A549 (cell line): Measurements from ENCODE around the gene NKAIN4. TPM values are rescaled to one million over a fixed set of nuclear protein-coding genes. Genes with fewer than 3 reads are reported as not detected.
A peak's percentile ranks its signal among the peaks of the same experiment; 100 is the strongest.

ENCODE experiments used
- ATAC-seq, 2 experiments: fragments of 200-7000 bp in 1 of 2; fragments of >200 bp in 1 of 2; cut with Nextera tagmentation in 1 of 2; cut with Tn5 transposase in 1 of 2; 3 replicates each; pipeline versions ENCODE4 v1.8.0 to v1.9.1; 2018 to 2020; ENCODE audit warnings: mild to moderate bottlenecking in 1 of 2, moderate library complexity in 1 of 2
- CTCF ChIA-PET: fragments of 300-600 bp; sonication (Branson Sonifier 250); formaldehyde crosslinking; extraction: SDS; loops from one replicate; lab custom pipeline; 2021; ENCODE audit warnings: antibody characterized with exemption, inconsistent platforms; lab: Yijun Ruan, JAX
- POLR2A ChIA-PET: fragments of 350-600 bp; formaldehyde crosslinking; extraction: SDS; loops from one replicate; lab custom pipeline; 2021; ENCODE audit warnings: antibody characterized with exemption, inconsistent platforms; lab: Yijun Ruan, JAX
- DNase-seq, 2 experiments: peaks; one replicate each; pipeline versions ENCODE4 v3.0.0 to v3.0.0-alpha.2; 2011 to 2016; ENCODE audit warnings: low read depth in 1 of 2, low spot score in 1 of 2
- FAIRE-seq: peaks from 2 replicates; lab custom pipeline; 2011; peaks lifted over from hg19 to GRCh38; lab: Jason Lieb, UNC
- H3K27ac ChIP-seq, 2 experiments: fragments of >200 bp; sonication (Bioruptor Twin); formaldehyde crosslinking; 3 replicates each; pipeline ENCODE4 v1.5.1; 2016 to 2017
- H3K4me1 ChIP-seq: fragments of >200 bp; sonication (Bioruptor Twin); formaldehyde crosslinking; 3 replicates; pipeline ENCODE4 v1.6.1; 2016
- H3K4me2 ChIP-seq: fragments of >200 bp; sonication (Bioruptor Twin); formaldehyde crosslinking; 3 replicates; pipeline ENCODE4 v1.6.1; 2016
- H3K4me3 ChIP-seq: fragments of >200 bp; sonication (Bioruptor Twin); formaldehyde crosslinking; 3 replicates; pipeline ENCODE4 v1.5.1; 2016
- H3K9me3 ChIP-seq: fragments of >200 bp; sonication (Bioruptor Twin); formaldehyde crosslinking; 3 replicates; pipeline ENCODE4 v1.6.1; 2016
- ATOH8 ChIP-seq: fragments of 250-450 bp; sonication (Bioruptor Pico); IDR thresholded peaks from 2 replicates; pipeline ENCODE4 v1.5.0; 2020; ENCODE audit warnings: low read depth, mild to moderate bottlenecking, moderate library complexity
- BHLHE40 ChIP-seq: IDR thresholded peaks from 2 replicates; pipeline ENCODE4 v1.6.1; 2012; ENCODE audit warnings: low read depth, low read length, inconsistent platforms
- CBX2 ChIP-seq: fragments of 200-600 bp; sonication (generic); IDR thresholded peaks from 2 replicates; pipeline ENCODE4 v1.6.1; 2016; ENCODE audit warnings: low read depth, mild to moderate bottlenecking, borderline replicate concordance
- CBX8 ChIP-seq: fragments of 200-600 bp; sonication (generic); IDR thresholded peaks from 2 replicates; pipeline ENCODE4 v1.6.1; 2016
- E2F6 ChIP-seq: IDR thresholded peaks from 2 replicates; pipeline ENCODE4 v1.6.1; 2012; ENCODE audit warnings: low read depth, borderline replicate concordance
- EHF ChIP-seq: fragments of 250-450 bp; sonication (Bioruptor Pico); IDR thresholded peaks from 2 replicates; pipeline ENCODE4 v1.5.0; 2020; ENCODE audit warnings: mild to moderate bottlenecking
- EHMT2 ChIP-seq: fragments of 200-600 bp; sonication (generic); IDR thresholded peaks from 2 replicates; pipeline ENCODE4 v1.6.1; 2016; ENCODE audit warnings: antibody characterized with exemption, low read depth, mild to moderate bottlenecking, moderate library complexity
- EP300 ChIP-seq, 2 experiments: fragments of >200 bp; sonication (Bioruptor Twin); formaldehyde crosslinking; IDR thresholded peaks; 2 replicates in 1 of 2; 3 replicates in 1 of 2; pipeline ENCODE4 v1.6.1; 2016 to 2017
- FOXS1 ChIP-seq: fragments of 250-450 bp; sonication (Bioruptor Pico); IDR thresholded peaks from 2 replicates; pipeline ENCODE4 v1.5.0; 2020; ENCODE audit warnings: mild to moderate bottlenecking, moderate library complexity
- HOXB13 ChIP-seq: fragments of 250-450 bp; sonication (Bioruptor Pico); IDR thresholded peaks from 2 replicates; pipeline ENCODE4 v1.5.0; 2020; ENCODE audit warnings: low read depth, mild to moderate bottlenecking, moderate library complexity
- PHF8 ChIP-seq: fragments of 200-600 bp; sonication (generic); IDR thresholded peaks from 2 replicates; pipeline ENCODE4 v1.6.1; 2016; ENCODE audit warnings: low read depth, mild to moderate bottlenecking, antibody characterized with exemption, moderate library complexity, borderline replicate concordance
- POLR2A ChIP-seq: IDR thresholded peaks from 2 replicates; pipeline ENCODE4 v1.6.1; 2012; ENCODE audit warnings: mild to moderate bottlenecking, low read length
- SREBF2 ChIP-seq: fragments of 450-650 bp; IDR thresholded peaks from 2 replicates; pipeline ENCODE4 v1.6.1; 2014; ENCODE audit warnings: mild to moderate bottlenecking, moderate library complexity
- TFCP2L1 ChIP-seq: fragments of 250-450 bp; sonication (Bioruptor Pico); IDR thresholded peaks from 2 replicates; pipeline ENCODE4 v1.5.0; 2021; ENCODE audit warnings: mild to moderate bottlenecking
- ZNF302 ChIP-seq: fragments of 250-450 bp; sonication (Bioruptor Pico); IDR thresholded peaks from 2 replicates; pipeline ENCODE4 v1.9.0; 2021; ENCODE audit warnings: inconsistent platforms, mild to moderate bottlenecking, moderate library complexity
- WGBS: methylation state at CpG from one replicate; pipeline ENCODE4 v1.1.6; 2017; ENCODE audit errors: missing lambda C conversion rate; 5-methylcytosine and 5-hydroxymethylcytosine counted together
- polyA plus RNA-seq, 4 experiments: library from polyadenylated mRNA; depleted of rRNA in 3 of 4; stranded (reverse); fragments of >200 nt; fragmentation: RNase III in 1 of 4; extraction: RNeasy Plus Mini Kit Qiagen cat#74134 plus additional on column Dnase treatment in 1 of 4; gene quantifications; 2 replicates in 3 of 4; 3 replicates in 1 of 4; pipeline ENCODE4 v1.2.3, GENCODE V29; 2011 to 2017
- TF ChIP-seq, protein P1 (sequence below): fragments of 250-450 bp; sonication (Bioruptor Pico); IDR thresholded peaks from 2 replicates; pipeline ENCODE4 v1.5.0; 2021; ENCODE audit warnings: mild to moderate bottlenecking, moderate library complexity, borderline replicate concordance
- TF ChIP-seq, protein P2 (sequence below): fragments of >200 bp; sonication (Bioruptor Twin); formaldehyde crosslinking; IDR thresholded peaks from 2 replicates; pipeline ENCODE4 v1.6.1; 2016

Gene NKAIN4
- polyA plus RNA-seq, 2 of the 4 experiments (the other 2 are of a cell fraction): 5.8 to 9.7 TPM

DNA sequence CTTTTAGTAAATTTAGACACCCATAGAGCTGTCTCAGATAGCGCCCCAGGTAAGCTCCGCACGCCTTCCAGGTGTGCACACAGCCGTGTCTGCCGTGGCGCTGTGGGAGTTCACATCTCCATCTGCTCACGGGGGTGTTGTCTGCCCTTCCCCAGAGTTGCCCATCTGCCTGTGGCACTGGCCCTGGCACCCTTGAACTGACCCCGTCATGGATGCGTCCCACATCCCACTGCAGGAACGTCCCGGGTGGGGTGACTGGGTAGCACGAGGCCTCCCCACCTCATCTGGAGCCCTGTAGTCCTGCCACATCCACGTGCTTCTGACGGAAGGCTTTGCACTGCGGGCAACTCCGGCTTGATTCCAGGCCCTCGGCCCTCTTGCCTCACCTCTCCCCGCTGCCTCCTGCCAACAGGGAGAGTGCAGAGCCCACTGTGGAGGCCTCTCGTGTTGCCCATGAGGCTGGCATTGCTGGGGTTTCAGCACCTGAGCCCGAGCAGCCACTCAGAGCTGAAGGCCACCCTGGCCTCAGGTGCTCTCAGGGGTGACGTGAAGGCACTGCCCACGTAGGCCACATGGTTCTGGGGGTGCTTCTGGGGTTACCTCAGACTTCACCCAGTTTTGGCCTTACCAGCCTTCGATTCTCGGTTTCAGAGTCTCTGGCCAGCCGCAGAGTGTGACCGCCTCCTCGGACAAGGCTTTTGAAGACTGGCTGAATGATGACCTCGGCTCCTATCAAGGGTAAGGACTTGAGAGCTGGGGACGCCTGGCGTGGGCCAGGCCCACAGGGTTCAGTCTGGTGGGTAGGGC is 23.4 kb upstream of the NKAIN4 start (continued):
- TF ChIP-seq, protein P1, sequence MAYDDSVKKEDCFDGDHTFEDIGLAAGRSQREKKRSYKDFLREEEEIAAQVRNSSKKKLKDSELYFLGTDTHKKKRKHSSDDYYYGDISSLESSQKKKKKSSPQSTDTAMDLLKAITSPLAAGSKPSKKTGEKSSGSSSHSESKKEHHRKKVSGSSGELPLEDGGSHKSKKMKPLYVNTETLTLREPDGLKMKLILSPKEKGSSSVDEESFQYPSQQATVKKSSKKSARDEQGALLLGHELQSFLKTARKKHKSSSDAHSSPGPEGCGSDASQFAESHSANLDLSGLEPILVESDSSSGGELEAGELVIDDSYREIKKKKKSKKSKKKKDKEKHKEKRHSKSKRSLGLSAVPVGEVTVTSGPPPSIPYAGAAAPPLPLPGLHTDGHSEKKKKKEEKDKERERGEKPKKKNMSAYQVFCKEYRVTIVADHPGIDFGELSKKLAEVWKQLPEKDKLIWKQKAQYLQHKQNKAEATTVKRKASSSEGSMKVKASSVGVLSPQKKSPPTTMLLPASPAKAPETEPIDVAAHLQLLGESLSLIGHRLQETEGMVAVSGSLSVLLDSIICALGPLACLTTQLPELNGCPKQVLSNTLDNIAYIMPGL (CRISPR knock-in tag): no peak
- TF ChIP-seq TFCP2L1 (CRISPR knock-in tag) (no peak), EHMT2 (no peak), CBX2 (no peak), EP300 (IDR thresholded peaks at IDR 0.05) (no peak)

DNA sequence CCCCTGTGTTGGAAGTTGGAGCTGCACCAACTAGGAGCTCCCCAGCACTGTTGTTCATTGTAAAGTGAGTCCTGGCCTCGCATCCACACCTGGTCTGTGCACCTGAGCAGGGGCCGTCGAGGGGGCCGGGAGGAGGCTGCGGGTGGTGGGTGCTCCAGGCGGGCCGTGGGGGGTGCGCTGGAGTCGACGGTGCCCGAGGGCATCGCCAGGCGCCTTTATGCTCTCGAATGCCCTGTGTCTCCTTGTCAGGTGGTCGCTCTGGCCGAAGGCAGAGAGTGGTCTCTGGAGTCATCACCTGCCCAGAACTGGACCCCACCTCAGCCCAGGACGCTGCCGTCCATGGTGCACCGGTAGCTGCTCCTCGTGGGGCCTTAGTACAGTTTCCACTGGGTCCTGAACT is 22.7 kb upstream of the NKAIN4 start:
- ATAC-seq (no peak), DNase-seq (no peak), FAIRE-seq (no peak)
- H3K4me1 ChIP-seq: peaks cover 17% of the 10 kb centered on the region; the same call in 2 of the 3 replicates
- 96% methylated on average over 19 of the region's 20 CpGs for WGBS
- no peak overlapping the region for H3K4me3 ChIP-seq
- H3K27ac ChIP-seq: no peak overlapping the region
- CTCF ChIA-PET: interaction anchor here (0.7 to 30.4 kb wide), 7 partner anchors 8 to 51 kb away, joined by 3 to 401 read pairs (median 6); no protein-coding TSS in a partner anchor
- no peak overlapping the region for H3K4me2 ChIP-seq
- TF ChIP-seq HOXB13 (CRISPR knock-in tag) (no peak), EHF (CRISPR knock-in tag) (no peak), SREBF2 (no peak), BHLHE40 (no peak), FOXS1 (CRISPR knock-in tag) (no peak)
- no peaks in the 10 kb centered on the region for H3K9me3 ChIP-seq
- POLR2A ChIA-PET: interaction anchor here (1.1 kb wide), 1 partner anchor 45 kb away, joined by 3 read pairs; no protein-coding TSS in a partner anchor

GRCh38 chr20:63275825-63276224 is 21.6 kb upstream of the NKAIN4 start:
- ChIA-PET POLR2A (no interaction called here), CTCF (interaction anchor here (0.9 to 30.4 kb wide), 4 partner anchors 11 to 50 kb away, joined by 3 to 401 read pairs (median 6); no protein-coding TSS in a partner anchor)
- FAIRE-seq: no peak
- no peak for TF ChIP-seq ZNF302 (CRISPR knock-in tag)
- 96% methylated on average over 17 of the region's 18 CpGs for WGBS
- no peak for DNase-seq
- no peak overlapping the region for H3K27ac ChIP-seq
- H3K4me1 ChIP-seq: peaks cover 23% of the 10 kb centered on the region; the same call in 2 of the 3 replicates
- H3K4me3 ChIP-seq: no peak overlapping the region
- H3K4me2 ChIP-seq: no peak overlapping the region
- no peaks in the 10 kb centered on the region for H3K9me3 ChIP-seq
- no peak for ATAC-seq

DNA sequence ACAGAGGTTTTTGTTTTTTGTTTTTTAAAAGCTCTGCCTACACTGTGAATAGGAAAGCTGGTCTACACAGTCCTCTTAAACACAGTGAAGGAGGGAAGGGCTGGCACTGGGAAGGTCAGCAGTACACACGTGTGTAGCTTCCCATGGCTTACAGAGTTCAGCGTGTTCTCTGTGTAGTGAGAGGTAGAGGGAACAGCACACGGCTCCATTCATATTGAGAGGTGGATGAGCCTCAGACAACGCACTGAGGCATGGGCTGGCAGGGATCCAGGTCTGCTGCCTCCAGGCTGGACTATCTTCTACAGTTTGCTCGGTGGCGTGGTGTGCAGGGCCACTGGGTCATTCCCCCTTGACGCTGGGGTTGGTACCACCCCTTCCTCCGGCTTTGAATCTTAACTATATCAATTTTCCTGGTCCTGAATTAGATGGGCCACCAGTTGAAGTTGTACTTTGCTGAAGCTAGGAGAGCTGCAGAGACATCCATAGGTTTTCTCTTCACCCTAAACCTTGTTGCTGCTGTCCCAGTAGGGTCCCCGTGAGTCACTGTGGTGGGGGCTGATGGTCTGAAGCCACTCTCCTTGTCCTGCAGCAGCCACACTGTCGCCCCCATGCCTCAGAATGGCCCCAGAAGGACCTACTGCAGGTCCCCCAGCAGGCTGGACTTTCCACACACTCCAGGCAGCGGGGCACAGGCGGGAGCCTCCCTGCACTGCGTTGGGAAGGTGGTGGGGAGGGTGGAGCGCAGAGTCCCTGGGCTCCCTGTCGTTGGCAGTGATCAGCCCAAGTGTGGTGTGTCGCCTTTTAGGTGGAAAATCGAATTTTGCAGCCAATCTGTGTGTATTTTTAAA is 20.3 kb upstream of the NKAIN4 start:
- CTCF ChIA-PET: interaction anchor here (1.1 to 30.4 kb wide), 2 partner anchors 11 to 49 kb away, joined by 3 to 401 read pairs; no protein-coding TSS in a partner anchor

More for the DNA sequence above, 20.3 kb upstream of the NKAIN4 start:
- 69% methylated on average over 15 of the region's 17 CpGs for WGBS
- peak overlapping the region in 1 of 2 experiments; percentile 98; a peak in 3 of 6 replicates for H3K27ac ChIP-seq
- POLR2A ChIA-PET: interaction anchor here (2.1 kb wide), 1 partner anchor 10 kb away, joined by 6 read pairs; no protein-coding TSS in a partner anchor
- peak overlapping the region; percentile 86; the same call in 2 of the 3 replicates for H3K4me3 ChIP-seq
- FAIRE-seq: no peak
- peak overlapping the region; percentile 89 for H3K4me2 ChIP-seq
- H3K4me1 ChIP-seq: peaks cover 23% of the 10 kb centered on the region; the same call in 2 of the 3 replicates
- ATAC-seq: no peak
- H3K9me3 ChIP-seq: no peaks in the 10 kb centered on the region
- no peak for TF ChIP-seq FOXS1 (CRISPR knock-in tag)
- no peak for TF ChIP-seq CBX8
- no peak for TF ChIP-seq ATOH8
- no peak for TF ChIP-seq PHF8
- no peak for TF ChIP-seq E2F6
- no peak for TF ChIP-seq POLR2A
- TF ChIP-seq, protein P2, sequence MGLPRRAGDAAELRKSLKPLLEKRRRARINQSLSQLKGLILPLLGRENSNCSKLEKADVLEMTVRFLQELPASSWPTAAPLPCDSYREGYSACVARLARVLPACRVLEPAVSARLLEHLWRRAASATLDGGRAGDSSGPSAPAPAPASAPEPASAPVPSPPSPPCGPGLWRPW: no peak
- TF ChIP-seq, all 56 proteins: peak for 0
- no peak for DNase-seq
